WTC11 (cell line): ENCODE results near the gene IFT122. TPM values are rescaled to one million over a fixed set of nuclear protein-coding genes. Genes with fewer than 3 reads are reported as not detected.

ENCODE experiments used
- ATAC-seq: fragments of 200-7000 bp; cut with Tn5 transposase; 2 replicates; pipeline ENCODE4 v1.10.0; 2021; ENCODE audit warnings: mild to moderate bottlenecking, moderate library complexity
- CTCF ChIA-PET: fragments of 300-600 bp; sonication (Branson Sonifier 250); formaldehyde crosslinking; loops from one replicate; lab custom pipeline; 2021; ENCODE audit warnings: antibody characterized with exemption; lab: Charles Lee
- POLR2A ChIA-PET: fragments of 350-600 bp; sonication (Branson Sonifier 250); formaldehyde crosslinking; loops from one replicate; lab custom pipeline; 2021; ENCODE audit warnings: antibody characterized with exemption; lab: Charles Lee
- DNase-seq: peaks from one replicate; pipeline ENCODE4 v3.0.0; 2021; ENCODE audit warnings: low spot score
- H3K27ac Mint-ChIP-seq: 2 replicates; pipeline ENCODE4 v1.8.0; 2021; ENCODE audit warnings: mixed read lengths
- H3K27me3 Mint-ChIP-seq: 2 replicates; pipeline ENCODE4 v1.8.0; 2021; ENCODE audit warnings: low read depth, mild to moderate bottlenecking, moderate library complexity, mixed read lengths
- H3K36me3 Mint-ChIP-seq: 2 replicates; pipeline ENCODE4 v1.8.0; 2021; ENCODE audit warnings: mixed read lengths
- H3K4me1 Mint-ChIP-seq: 2 replicates; pipeline ENCODE4 v1.8.0; 2022; ENCODE audit warnings: mixed read lengths
- H3K4me3 Mint-ChIP-seq: 2 replicates; pipeline ENCODE4 v1.8.0; 2021; ENCODE audit warnings: mild to moderate bottlenecking, moderate library complexity, mixed read lengths
- H3K9me3 Mint-ChIP-seq: 2 replicates; pipeline ENCODE4 v1.8.0; 2021; ENCODE audit warnings: mixed read lengths
- HMGA2 ChIP-seq: fragments of 250-450 bp; sonication (Bioruptor Pico); IDR thresholded peaks from 2 replicates; pipeline ENCODE4 v1.4.0; 2021; ENCODE audit warnings: mild to moderate bottlenecking, moderate library complexity
- NFYB ChIP-seq: sonication (generic); formaldehyde crosslinking; conservative IDR thresholded peaks from 2 replicates; pipeline ENCODE4 v1.8.0; 2022; ENCODE audit warnings: low read depth, missing genetic modification reagents
- NR3C1 ChIP-seq: sonication (generic); formaldehyde crosslinking; conservative IDR thresholded peaks from 2 replicates; pipeline ENCODE4 v1.8.1; 2023; ENCODE audit warnings: low read depth, mild to moderate bottlenecking, missing genetic modification reagents
- TEAD1 ChIP-seq: sonication (generic); formaldehyde crosslinking; IDR thresholded peaks from 2 replicates; pipeline ENCODE4 v1.8.0; 2022; ENCODE audit warnings: mild to moderate bottlenecking, missing genetic modification reagents
- ZNF263 ChIP-seq: sonication (generic); formaldehyde crosslinking; IDR thresholded peaks from 2 replicates; pipeline ENCODE4 v1.8.1; 2022; ENCODE audit warnings: low read depth, mild to moderate bottlenecking, moderate library complexity, missing genetic modification reagents
- ZNF416 ChIP-seq: fragments of 250-450 bp; sonication (Bioruptor Pico); IDR thresholded peaks from 2 replicates; pipeline ENCODE4 v1.9.0; 2021; ENCODE audit warnings: mild to moderate bottlenecking, inconsistent platforms
- total RNA-seq: library from RNA; stranded (reverse); gene quantifications from 3 replicates; pipeline ENCODE4 v1.2.3, GENCODE V29; 2021
- TF ChIP-seq, protein P1 (sequence below): sonication (generic); formaldehyde crosslinking; IDR thresholded peaks from 2 replicates; pipeline ENCODE4 v1.8.1; 2023; ENCODE audit warnings: mild to moderate bottlenecking, missing genetic modification reagents
- TF ChIP-seq, protein P2 (sequence below): fragments of 250-450 bp; sonication (Bioruptor Pico); IDR thresholded peaks from 2 replicates; pipeline ENCODE4 v1.9.0; 2021; ENCODE audit warnings: mild to moderate bottlenecking
- TF ChIP-seq, protein P3 (sequence below): sonication (generic); formaldehyde crosslinking; IDR thresholded peaks from 2 replicates; pipeline ENCODE4 v1.8.0; 2022; ENCODE audit warnings: mild to moderate bottlenecking, missing genetic modification reagents
- TF ChIP-seq, protein P4 (sequence below): sonication (generic); formaldehyde crosslinking; IDR thresholded peaks from 2 replicates; pipeline ENCODE4 v1.8.1; 2023; ENCODE audit warnings: mild to moderate bottlenecking, missing genetic modification reagents
- TF ChIP-seq, protein P5 (sequence below): fragments of 250-450 bp; sonication (Bioruptor Pico); IDR thresholded peaks from 2 replicates; pipeline ENCODE4 v2.1.2; 2022; ENCODE audit warnings: mild to moderate bottlenecking, moderate library complexity
- TF ChIP-seq, protein P6 (sequence below): sonication (generic); formaldehyde crosslinking; IDR thresholded peaks from 2 replicates; pipeline ENCODE4 v1.8.0; 2022; ENCODE audit warnings: mild to moderate bottlenecking, missing genetic modification reagents
- TF ChIP-seq, protein P7 (sequence below): sonication (generic); formaldehyde crosslinking; IDR thresholded peaks from 2 replicates; pipeline ENCODE4 v1.8.1; 2022; ENCODE audit warnings: mild to moderate bottlenecking, missing genetic modification reagents, moderate library complexity, borderline replicate concordance
- TF ChIP-seq, protein P8 (sequence below): sonication (generic); formaldehyde crosslinking; IDR thresholded peaks from 2 replicates; pipeline ENCODE4 v1.8.1; 2023; ENCODE audit warnings: mild to moderate bottlenecking, missing genetic modification reagents, moderate library complexity
- TF ChIP-seq, protein P9 (sequence below): sonication (generic); formaldehyde crosslinking; conservative IDR thresholded peaks from 2 replicates; pipeline ENCODE4 v1.8.1; 2023; ENCODE audit warnings: mild to moderate bottlenecking, low read depth, missing genetic modification reagents, moderate library complexity
- TF ChIP-seq, protein P10 (sequence below): sonication (generic); formaldehyde crosslinking; IDR thresholded peaks from 2 replicates; pipeline ENCODE4 v1.8.1; 2022; ENCODE audit warnings: mild to moderate bottlenecking, moderate library complexity, missing genetic modification reagents

The IFT122 gene
- total RNA-seq, 1 experiment from 2014 or later, result 22.8 TPM

DNA sequence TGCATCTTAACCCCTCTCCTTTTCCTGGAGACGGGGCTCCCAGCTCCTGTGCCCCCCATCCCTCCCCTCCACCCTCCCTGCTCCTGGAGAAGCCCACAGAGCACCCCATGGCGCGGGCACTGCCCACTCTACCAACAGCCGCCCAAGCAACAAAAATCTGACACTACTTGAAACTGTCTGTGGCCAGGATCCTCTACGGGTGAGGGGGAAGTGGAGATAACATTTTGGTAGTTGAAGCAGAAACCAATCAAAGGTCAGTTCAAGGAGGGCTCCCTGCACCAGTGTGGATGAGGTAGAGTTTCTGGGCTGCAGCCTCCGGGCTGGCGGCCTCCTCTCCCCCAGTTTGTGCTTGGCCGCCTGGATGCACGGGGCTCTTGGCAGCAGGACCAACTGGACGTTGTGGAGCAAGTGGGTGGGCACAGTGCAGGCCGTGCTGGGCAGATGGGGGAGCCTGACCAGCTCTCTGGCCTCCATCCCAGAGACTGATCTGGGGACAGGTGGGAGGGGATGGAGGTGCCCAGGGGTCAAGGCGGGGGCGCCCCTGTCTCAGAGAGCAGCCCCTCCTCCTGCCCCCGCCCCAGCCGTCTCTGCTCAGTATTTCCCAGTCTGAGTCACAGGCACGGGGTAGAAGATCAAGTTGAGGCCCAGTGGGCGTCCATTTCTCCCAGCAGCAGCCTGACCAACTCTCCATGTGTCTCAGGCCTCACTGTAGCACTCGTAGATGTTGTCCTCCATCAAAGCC, 115.8 kb downstream of the IFT122 start (continued):
- TF ChIP-seq, protein P1, sequence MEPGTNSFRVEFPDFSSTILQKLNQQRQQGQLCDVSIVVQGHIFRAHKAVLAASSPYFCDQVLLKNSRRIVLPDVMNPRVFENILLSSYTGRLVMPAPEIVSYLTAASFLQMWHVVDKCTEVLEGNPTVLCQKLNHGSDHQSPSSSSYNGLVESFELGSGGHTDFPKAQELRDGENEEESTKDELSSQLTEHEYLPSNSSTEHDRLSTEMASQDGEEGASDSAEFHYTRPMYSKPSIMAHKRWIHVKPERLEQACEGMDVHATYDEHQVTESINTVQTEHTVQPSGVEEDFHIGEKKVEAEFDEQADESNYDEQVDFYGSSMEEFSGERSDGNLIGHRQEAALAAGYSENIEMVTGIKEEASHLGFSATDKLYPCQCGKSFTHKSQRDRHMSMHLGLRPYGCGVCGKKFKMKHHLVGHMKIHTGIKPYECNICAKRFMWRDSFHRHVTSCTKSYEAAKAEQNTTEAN (CRISPR knock-in tag), result no peak
- TF ChIP-seq, protein P2, sequence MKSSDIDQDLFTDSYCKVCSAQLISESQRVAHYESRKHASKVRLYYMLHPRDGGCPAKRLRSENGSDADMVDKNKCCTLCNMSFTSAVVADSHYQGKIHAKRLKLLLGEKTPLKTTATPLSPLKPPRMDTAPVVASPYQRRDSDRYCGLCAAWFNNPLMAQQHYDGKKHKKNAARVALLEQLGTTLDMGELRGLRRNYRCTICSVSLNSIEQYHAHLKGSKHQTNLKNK (CRISPR knock-in tag), result no peak
- TF ChIP-seq, protein P3, sequence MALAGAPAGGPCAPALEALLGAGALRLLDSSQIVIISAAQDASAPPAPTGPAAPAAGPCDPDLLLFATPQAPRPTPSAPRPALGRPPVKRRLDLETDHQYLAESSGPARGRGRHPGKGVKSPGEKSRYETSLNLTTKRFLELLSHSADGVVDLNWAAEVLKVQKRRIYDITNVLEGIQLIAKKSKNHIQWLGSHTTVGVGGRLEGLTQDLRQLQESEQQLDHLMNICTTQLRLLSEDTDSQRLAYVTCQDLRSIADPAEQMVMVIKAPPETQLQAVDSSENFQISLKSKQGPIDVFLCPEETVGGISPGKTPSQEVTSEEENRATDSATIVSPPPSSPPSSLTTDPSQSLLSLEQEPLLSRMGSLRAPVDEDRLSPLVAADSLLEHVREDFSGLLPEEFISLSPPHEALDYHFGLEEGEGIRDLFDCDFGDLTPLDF (CRISPR knock-in tag), result no peak
- TF ChIP-seq HMGA2 (CRISPR knock-in tag), result no peak

DNA sequence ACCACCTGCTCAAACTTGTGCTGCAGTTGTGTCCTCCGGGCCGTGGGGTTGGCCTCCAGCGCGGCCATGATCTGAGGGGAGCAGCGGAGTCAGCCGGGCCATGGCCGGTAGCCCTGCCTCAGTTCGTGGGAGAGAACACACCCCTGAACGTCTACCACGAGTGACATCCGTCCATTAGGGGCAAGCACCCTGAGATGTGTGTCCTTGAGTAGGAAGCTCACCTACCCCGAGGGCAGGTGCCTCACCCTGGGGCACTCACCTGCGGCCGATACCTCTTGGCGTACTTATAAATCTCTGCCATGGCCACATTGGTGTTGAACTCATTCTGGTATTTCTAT, 116.3 kb downstream of the IFT122 start:
- peaks cover 45% of the 10 kb centered on the region for H3K4me1 Mint-ChIP-seq
- H3K4me3 Mint-ChIP-seq, result no peak overlapping the region
- no peak overlapping the region for H3K27ac Mint-ChIP-seq
- ATAC-seq, result no peak
- H3K27me3 Mint-ChIP-seq, result no peaks in the 10 kb centered on the region
- ChIA-PET CTCF (interaction anchor here (2.2 kb wide), 1 partner anchor 66 kb away, joined by 9 read pairs; no protein-coding TSS in a partner anchor), POLR2A (no interaction called here)
- H3K9me3 Mint-ChIP-seq, result no peaks in the 10 kb centered on the region
- no peak for DNase-seq
- TF ChIP-seq, protein P4, sequence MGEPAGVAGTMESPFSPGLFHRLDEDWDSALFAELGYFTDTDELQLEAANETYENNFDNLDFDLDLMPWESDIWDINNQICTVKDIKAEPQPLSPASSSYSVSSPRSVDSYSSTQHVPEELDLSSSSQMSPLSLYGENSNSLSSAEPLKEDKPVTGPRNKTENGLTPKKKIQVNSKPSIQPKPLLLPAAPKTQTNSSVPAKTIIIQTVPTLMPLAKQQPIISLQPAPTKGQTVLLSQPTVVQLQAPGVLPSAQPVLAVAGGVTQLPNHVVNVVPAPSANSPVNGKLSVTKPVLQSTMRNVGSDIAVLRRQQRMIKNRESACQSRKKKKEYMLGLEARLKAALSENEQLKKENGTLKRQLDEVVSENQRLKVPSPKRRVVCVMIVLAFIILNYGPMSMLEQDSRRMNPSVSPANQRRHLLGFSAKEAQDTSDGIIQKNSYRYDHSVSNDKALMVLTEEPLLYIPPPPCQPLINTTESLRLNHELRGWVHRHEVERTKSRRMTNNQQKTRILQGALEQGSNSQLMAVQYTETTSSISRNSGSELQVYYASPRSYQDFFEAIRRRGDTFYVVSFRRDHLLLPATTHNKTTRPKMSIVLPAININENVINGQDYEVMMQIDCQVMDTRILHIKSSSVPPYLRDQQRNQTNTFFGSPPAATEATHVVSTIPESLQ (CRISPR knock-in tag), result no peak
- TF ChIP-seq, protein P5, sequence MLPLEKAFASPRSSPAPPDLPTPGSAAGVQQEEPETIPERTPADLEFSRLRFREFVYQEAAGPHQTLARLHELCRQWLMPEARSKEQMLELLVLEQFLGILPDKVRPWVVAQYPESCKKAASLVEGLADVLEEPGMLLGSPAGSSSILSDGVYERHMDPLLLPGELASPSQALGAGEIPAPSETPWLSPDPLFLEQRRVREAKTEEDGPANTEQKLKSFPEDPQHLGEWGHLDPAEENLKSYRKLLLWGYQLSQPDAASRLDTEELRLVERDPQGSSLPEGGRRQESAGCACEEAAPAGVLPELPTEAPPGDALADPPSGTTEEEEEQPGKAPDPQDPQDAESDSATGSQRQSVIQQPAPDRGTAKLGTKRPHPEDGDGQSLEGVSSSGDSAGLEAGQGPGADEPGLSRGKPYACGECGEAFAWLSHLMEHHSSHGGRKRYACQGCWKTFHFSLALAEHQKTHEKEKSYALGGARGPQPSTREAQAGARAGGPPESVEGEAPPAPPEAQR (CRISPR knock-in tag), result no peak
- TF ChIP-seq, protein P6, sequence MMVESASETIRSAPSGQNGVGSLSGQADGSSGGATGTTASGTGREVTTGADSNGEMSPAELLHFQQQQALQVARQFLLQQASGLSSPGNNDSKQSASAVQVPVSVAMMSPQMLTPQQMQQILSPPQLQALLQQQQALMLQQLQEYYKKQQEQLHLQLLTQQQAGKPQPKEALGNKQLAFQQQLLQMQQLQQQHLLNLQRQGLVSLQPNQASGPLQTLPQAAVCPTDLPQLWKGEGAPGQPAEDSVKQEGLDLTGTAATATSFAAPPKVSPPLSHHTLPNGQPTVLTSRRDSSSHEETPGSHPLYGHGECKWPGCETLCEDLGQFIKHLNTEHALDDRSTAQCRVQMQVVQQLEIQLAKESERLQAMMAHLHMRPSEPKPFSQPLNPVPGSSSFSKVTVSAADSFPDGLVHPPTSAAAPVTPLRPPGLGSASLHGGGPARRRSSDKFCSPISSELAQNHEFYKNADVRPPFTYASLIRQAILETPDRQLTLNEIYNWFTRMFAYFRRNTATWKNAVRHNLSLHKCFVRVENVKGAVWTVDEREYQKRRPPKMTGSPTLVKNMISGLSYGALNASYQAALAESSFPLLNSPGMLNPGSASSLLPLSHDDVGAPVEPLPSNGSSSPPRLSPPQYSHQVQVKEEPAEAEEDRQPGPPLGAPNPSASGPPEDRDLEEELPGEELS (CRISPR knock-in tag), result no peak
- TF ChIP-seq HMGA2 (CRISPR knock-in tag), result no peak
- TF ChIP-seq, protein P7, sequence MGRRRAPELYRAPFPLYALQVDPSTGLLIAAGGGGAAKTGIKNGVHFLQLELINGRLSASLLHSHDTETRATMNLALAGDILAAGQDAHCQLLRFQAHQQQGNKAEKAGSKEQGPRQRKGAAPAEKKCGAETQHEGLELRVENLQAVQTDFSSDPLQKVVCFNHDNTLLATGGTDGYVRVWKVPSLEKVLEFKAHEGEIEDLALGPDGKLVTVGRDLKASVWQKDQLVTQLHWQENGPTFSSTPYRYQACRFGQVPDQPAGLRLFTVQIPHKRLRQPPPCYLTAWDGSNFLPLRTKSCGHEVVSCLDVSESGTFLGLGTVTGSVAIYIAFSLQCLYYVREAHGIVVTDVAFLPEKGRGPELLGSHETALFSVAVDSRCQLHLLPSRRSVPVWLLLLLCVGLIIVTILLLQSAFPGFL (CRISPR knock-in tag), result no peak
- TF ChIP-seq ZNF263 (CRISPR knock-in tag), result no peak
- TF ChIP-seq, protein P8, sequence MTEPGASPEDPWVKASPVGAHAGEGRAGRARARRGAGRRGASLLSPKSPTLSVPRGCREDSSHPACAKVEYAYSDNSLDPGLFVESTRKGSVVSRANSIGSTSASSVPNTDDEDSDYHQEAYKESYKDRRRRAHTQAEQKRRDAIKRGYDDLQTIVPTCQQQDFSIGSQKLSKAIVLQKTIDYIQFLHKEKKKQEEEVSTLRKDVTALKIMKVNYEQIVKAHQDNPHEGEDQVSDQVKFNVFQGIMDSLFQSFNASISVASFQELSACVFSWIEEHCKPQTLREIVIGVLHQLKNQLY, result no peak
- TF ChIP-seq NR3C1, result no peak
- TF ChIP-seq, protein P2 (CRISPR knock-in tag), result no peak
- TF ChIP-seq, protein P1 (CRISPR knock-in tag), result no peak
- no peak for TF ChIP-seq TEAD1 (CRISPR knock-in tag)
- no peak for TF ChIP-seq ZNF416 (CRISPR knock-in tag)
- TF ChIP-seq, protein P9, sequence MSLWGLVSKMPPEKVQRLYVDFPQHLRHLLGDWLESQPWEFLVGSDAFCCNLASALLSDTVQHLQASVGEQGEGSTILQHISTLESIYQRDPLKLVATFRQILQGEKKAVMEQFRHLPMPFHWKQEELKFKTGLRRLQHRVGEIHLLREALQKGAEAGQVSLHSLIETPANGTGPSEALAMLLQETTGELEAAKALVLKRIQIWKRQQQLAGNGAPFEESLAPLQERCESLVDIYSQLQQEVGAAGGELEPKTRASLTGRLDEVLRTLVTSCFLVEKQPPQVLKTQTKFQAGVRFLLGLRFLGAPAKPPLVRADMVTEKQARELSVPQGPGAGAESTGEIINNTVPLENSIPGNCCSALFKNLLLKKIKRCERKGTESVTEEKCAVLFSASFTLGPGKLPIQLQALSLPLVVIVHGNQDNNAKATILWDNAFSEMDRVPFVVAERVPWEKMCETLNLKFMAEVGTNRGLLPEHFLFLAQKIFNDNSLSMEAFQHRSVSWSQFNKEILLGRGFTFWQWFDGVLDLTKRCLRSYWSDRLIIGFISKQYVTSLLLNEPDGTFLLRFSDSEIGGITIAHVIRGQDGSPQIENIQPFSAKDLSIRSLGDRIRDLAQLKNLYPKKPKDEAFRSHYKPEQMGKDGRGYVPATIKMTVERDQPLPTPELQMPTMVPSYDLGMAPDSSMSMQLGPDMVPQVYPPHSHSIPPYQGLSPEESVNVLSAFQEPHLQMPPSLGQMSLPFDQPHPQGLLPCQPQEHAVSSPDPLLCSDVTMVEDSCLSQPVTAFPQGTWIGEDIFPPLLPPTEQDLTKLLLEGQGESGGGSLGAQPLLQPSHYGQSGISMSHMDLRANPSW (CRISPR knock-in tag), result no peak
- TF ChIP-seq, protein P10, sequence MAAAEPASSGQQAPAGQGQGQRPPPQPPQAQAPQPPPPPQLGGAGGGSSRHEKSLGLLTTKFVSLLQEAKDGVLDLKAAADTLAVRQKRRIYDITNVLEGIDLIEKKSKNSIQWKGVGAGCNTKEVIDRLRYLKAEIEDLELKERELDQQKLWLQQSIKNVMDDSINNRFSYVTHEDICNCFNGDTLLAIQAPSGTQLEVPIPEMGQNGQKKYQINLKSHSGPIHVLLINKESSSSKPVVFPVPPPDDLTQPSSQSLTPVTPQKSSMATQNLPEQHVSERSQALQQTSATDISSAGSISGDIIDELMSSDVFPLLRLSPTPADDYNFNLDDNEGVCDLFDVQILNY (CRISPR knock-in tag), result no peak
- TF ChIP-seq NFYB (CRISPR knock-in tag), result no peak
- H3K36me3 Mint-ChIP-seq, result peaks cover 5% of the 10 kb centered on the region
